Duodenal mucosa (tissue), 2 donors: ENCODE data around the gene TNS3.

ENCODE experiments used
- H3K27ac ChIP-seq: one replicate; pipeline ENCODE4 v1.7.0; 2013; ENCODE audit warnings: low read depth, low read length
- H3K27me3 ChIP-seq, 2 donors: one replicate each; pipeline ENCODE4 v1.7.0; 2013; ENCODE audit warnings: low read length in 2 of 2, control low read depth in 1 of 2; ENCODE audit not compliant: insufficient read depth in 2 of 2, control insufficient read depth in 1 of 2
- H3K36me3 ChIP-seq, 2 donors: one replicate each; pipeline ENCODE4 v1.7.0; 2013; ENCODE audit warnings: low read length in 2 of 2, control low read depth in 1 of 2; ENCODE audit not compliant: insufficient read depth in 2 of 2, control insufficient read depth in 1 of 2
- H3K4me1 ChIP-seq, 2 donors: one replicate each; pipeline ENCODE4 v1.7.0; 2013; ENCODE audit warnings: low read length in 2 of 2, control low read depth in 1 of 2; ENCODE audit not compliant: insufficient read depth in 2 of 2, control insufficient read depth in 1 of 2
- H3K4me3 ChIP-seq, 2 donors: one replicate each; pipeline ENCODE4 v1.7.0; 2013; ENCODE audit warnings: low read length in 2 of 2, low read depth in 1 of 2
- H3K9ac ChIP-seq, 2 donors: one replicate each; pipeline ENCODE4 v1.7.0; 2013; ENCODE audit warnings: low read length in 2 of 2, low read depth in 1 of 2
- H3K9me3 ChIP-seq, 2 donors: one replicate each; pipeline ENCODE4 v1.7.0; 2013; ENCODE audit warnings: low read length in 2 of 2, control low read depth in 1 of 2; ENCODE audit not compliant: control insufficient read depth in 1 of 2

The TNS3 gene

GRCh38 chr7:47602272-47603004 is 20.5 kb upstream of the TNS3 start:
- Histone ChIP-seq H3K27ac (no peak overlapping the region), H3K36me3 (no peaks in the 10 kb centered on the region), H3K4me3 (no peak overlapping the region), H3K27me3 (no peaks in the 10 kb centered on the region), H3K4me1 (peaks cover 31 to 32% of the 10 kb centered on the region in 2 donors), H3K9me3 (peaks cover 7 to 9% of the 10 kb centered on the region in 2 donors), H3K9ac (no peak overlapping the region)

DNA sequence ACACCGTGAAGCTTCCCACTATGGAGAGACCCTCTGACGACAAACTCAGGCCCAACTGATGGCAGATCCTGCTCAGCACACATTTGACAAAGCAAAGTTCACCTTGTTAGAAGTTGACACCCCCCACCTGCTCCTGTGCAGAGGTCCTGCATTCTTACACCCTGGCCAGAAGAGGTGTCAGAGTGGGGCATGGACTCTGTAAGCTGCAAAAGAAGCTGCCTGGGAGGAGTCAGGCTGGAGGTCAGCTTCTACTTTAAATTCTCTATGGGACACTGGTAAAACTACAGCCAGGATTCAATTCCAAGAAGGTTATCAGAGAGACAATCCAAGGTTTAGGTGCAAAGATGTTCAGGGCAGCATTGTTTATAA is 20.0 kb upstream of the TNS3 start:
- H3K27ac ChIP-seq = no peak overlapping the region
- no peaks in the 10 kb centered on the region for H3K27me3 ChIP-seq
- H3K36me3 ChIP-seq = no peaks in the 10 kb centered on the region
- H3K4me3 ChIP-seq = no peak overlapping the region
- H3K9me3 ChIP-seq = peaks cover 12 to 15% of the 10 kb centered on the region in 2 donors
- H3K4me1 ChIP-seq = peaks cover 31 to 32% of the 10 kb centered on the region in 2 donors
- H3K9ac ChIP-seq = no peak overlapping the region

DNA sequence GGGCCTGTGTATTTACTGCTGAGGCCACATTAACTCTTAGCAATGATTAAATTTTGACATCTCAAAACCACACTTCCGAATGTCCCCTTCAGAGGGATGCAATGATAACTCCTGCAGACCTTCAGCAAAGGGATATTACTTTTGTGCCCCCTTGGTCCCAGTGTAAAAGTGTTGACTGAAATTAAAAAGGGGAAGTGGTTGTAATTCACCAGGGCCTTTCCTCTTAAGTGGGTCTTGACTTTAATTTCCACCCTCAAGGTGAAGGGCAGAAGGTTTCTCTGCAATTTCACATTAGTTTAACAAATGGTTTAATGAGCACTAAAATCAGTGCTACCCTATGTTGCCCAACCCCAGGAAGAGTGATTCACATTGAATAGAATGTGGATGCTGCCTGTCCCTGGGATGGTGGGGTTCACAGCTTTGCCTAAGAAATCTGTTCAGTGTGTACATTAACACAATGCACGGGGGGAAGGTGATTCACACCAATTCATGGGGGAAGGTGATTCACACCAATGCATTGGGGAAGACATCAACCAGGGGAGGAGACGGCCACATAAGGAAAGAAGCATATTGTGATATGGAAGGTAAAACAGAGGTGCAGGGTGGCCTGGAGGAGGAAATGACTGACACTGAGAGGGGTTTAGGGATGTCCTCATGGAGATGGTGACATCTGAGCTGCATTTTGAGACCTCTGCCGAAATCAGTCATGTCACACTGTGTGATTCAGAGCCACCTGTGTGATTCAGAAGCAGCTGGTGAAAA is 19.4 kb upstream of the TNS3 start:
- no peak overlapping the region for H3K27ac ChIP-seq
- peaks cover 31 to 32% of the 10 kb centered on the region in 2 donors for H3K4me1 ChIP-seq
- peaks cover 18 to 20% of the 10 kb centered on the region in 2 donors for H3K9me3 ChIP-seq
- H3K9ac ChIP-seq = no peak overlapping the region
- H3K4me3 ChIP-seq = no peak overlapping the region
- H3K27me3 ChIP-seq = no peaks in the 10 kb centered on the region
- no peaks in the 10 kb centered on the region for H3K36me3 ChIP-seq

DNA sequence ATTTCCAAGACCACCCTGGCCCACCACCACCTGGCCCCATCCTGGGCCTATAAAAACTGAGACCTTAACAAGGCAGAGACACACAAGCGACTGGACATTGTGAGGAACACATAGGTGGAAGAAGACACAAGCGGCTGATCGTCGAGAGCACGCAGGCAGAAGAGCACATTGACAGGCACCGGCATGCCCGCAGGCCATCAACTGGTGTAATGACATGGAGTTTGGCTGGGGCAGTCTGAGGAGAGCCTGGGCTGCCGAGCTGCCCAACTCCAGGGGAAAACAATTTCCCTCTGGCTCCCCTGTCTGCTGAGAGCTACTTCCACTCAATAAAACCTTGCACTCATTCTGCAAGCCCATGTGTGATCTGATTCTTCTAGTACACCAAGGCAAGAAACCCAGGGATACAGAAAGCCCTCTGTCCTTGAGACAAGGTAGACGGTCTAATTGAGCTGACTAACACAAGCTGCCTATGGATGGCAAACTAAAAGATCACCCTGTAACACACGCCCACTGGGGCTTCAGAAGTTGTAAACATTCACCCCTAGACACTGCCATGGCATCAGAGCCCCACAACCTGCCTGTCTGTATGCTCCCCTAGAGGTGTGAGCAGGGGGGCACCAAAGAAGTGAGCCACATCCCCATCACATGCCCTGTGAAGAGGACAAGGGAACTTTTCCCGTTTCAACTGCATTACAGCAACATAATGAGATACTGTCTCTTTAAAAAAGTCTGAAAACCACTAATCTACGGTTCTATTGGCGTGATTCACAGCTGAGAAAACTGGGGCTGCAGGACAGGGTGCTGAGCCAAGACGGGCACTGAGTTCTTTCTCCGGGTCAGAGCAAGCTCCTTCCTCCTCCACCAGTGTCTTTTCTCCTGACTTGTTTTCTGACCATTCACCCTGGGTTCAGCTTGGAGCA is 18.5 kb upstream of the TNS3 start:
- no peak overlapping the region for H3K27ac ChIP-seq
- H3K27me3 ChIP-seq = no peaks in the 10 kb centered on the region
- peak overlapping the region in 1 of 2 donors; percentile 28 for H3K9ac ChIP-seq

DNA sequence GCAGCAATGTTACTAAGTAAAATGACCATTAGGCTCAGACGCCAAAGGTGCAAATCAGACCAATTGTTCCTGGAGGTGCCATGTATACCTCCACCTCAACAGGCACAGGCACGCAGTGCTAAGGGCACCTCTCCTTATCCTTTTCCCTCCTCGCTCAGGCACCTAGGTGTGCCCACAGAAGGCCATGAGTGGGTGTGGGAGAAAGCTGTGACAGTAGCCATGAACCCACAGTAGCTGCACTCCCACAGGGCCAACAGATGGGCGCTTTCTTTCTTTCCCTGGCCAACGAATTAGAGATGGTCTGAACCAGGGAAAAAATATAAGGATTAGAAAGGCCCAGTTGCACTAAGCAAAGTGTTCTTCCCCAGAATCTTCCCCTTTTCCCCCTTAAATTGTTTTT is 15.5 kb upstream of the TNS3 start:
- peaks cover 13 to 20% of the 10 kb centered on the region in 2 donors for H3K4me1 ChIP-seq
- no peaks in the 10 kb centered on the region for H3K27me3 ChIP-seq
- H3K4me3 ChIP-seq = no peak overlapping the region
- H3K9me3 ChIP-seq = peaks cover 19 to 21% of the 10 kb centered on the region in 2 donors
- no peaks in the 10 kb centered on the region for H3K36me3 ChIP-seq
- no peak overlapping the region for H3K27ac ChIP-seq
- H3K9ac ChIP-seq = no peak overlapping the region

More for the DNA sequence above, 18.5 kb upstream of the TNS3 start:
- Histone ChIP-seq H3K4me1 (peaks cover 27 to 32% of the 10 kb centered on the region in 2 donors), H3K4me3 (no peak overlapping the region), H3K36me3 (no peaks in the 10 kb centered on the region), H3K9me3 (peaks cover 19 to 21% of the 10 kb centered on the region in 2 donors)

DNA sequence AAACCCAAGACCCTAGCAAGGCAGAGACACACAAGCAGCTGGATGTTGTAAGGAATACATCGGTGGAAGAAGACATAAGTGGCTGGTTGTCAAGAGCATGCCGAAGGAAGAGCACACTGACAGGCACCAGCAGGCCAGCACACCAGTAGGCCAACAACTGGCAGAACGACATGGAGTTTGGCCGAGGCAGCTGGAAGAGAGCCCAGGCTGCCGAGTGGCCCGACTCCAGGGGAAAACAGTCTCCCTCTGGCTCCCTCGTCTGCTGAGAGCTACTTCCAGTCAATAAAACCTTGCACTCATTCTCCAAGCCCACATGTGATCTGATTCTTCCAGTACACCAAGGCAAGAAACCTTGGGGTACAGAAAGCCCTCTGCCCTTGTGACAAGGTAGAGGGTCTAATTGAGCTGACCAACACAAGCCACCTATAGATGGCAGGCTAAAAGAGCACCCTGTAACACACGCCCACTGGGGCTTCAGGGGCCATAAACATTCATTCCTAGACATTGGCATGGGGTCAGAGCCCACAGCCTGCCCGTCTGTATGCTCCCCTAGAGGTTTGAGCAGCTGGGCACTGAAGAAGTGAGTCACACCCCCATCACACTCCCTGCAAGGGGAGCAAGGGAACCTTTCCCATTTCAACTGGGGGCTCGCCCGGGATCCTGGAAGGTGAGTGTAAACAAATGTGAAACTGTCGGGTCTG is 14.7 kb upstream of the TNS3 start:
- no peaks in the 10 kb centered on the region for H3K36me3 ChIP-seq
- H3K4me1 ChIP-seq = peaks cover 12 to 13% of the 10 kb centered on the region in 2 donors
- H3K27ac ChIP-seq = no peak overlapping the region
- H3K9ac ChIP-seq = no peak overlapping the region
- H3K9me3 ChIP-seq = peaks cover 19 to 21% of the 10 kb centered on the region in 2 donors
- H3K4me3 ChIP-seq = no peak overlapping the region
- no peaks in the 10 kb centered on the region for H3K27me3 ChIP-seq

- Histone ChIP-seq H3K4me1 (no peaks in the 10 kb centered on the region), H3K4me3 (no peak overlapping the region), H3K27me3 (no peaks in the 10 kb centered on the region), H3K9ac (no peak overlapping the region), H3K9me3 (peaks cover 19 to 21% of the 10 kb centered on the region in 2 donors), H3K36me3 (no peaks in the 10 kb centered on the region), H3K27ac (no peak overlapping the region)
Observed at GRCh38 chr7:47594406-47594805, 12.5 kb upstream of the TNS3 start.

DNA sequence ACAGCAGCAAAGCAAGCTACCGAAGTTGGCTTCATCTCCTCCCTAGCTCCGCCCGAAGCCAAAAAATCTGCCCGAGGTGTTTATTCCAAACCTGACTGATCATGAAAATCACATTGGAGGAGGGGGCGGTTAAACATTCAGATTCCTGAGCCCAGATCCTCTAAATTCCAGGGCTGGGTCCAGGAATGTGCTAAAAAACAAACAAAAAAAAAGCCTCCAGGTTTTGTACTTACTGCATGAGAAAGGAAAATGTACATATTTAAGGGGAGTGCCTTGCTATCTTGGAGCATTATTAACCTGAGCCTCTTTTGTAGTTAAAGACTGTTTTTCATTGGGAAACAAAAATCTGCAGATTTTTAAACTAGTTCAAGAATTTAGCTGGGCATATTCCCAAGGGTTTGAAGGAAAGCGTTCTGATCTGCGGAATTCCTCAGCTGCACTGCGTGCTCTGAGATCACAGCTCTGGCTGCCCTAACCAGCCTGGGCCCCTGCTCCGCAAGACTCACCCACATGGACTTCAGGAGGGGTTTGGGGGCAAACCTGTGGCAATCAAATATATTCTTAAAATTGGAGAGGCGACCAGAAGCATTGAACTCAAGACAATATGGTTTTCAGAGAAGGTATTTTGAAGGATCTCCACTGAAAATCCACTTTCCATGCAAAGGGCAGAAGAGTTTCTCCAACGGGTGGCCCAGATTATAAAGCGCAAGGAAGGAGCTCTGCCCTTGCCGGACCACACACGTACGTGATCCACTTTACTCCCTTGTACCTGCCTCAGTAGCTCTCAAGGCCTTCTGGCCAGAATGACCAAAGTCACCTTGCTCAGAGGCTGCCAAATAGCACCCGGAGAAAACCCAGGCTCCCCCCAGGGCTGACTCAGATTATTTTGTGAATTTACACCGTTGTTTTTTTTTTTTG is 10.0 kb upstream of the TNS3 start:
- Histone ChIP-seq H3K9me3 (peaks cover 6 to 7% of the 10 kb centered on the region in 2 donors), H3K9ac (no peak overlapping the region), H3K36me3 (no peaks in the 10 kb centered on the region), H3K4me1 (peaks cover 0 to 7% of the 10 kb centered on the region in 2 donors), H3K27me3 (no peaks in the 10 kb centered on the region), H3K27ac (no peak overlapping the region), H3K4me3 (no peak overlapping the region)
